K562 (cell line): Measurements from ENCODE around the gene TCF21.

Source experiments
- EHMT2 ChIP-seq: fragments of 450-650 bp; IDR thresholded peaks from 2 replicates; pipeline ENCODE4 v1.6.1; 2018; ENCODE audit warnings: antibody characterized with exemption
- KDM1A ChIP-seq, 2 experiments: fragments of 450-650 bp; IDR thresholded peaks; 2 replicates each; pipeline ENCODE4 v1.6.1; 2016; ENCODE audit warnings: mild to moderate bottlenecking in 2 of 2
- PHF20 ChIP-seq: fragments of 450-650 bp; IDR thresholded peaks from 2 replicates; pipeline ENCODE4 v1.6.1; 2018; ENCODE audit not compliant: partially characterized antibody
- ZNF561 ChIP-seq: fragments of 450-650 bp; formaldehyde crosslinking; conservative IDR thresholded peaks from 2 replicates; pipeline ENCODE4 v1.4.0; 2020; ENCODE audit warnings: mild to moderate bottlenecking, moderate library complexity
- ZNF707 ChIP-seq: fragments of 250-450 bp; sonication (Bioruptor Pico); conservative IDR thresholded peaks from 2 replicates; pipeline ENCODE4 v1.8.0; 2022; ENCODE audit warnings: inconsistent platforms, mild to moderate bottlenecking, moderate library complexity
- ZSCAN29 ChIP-seq: fragments of 450-650 bp; IDR thresholded peaks from 2 replicates; pipeline ENCODE4 v1.6.1; 2017
- TF ChIP-seq, protein P1 (sequence below), 2 experiments: fragments of 200-800 bp in 1 of 2; sonication (Bioruptor generic) in 1 of 2; sonication (generic) in 1 of 2; formaldehyde crosslinking in 1 of 2; IDR thresholded peaks in 1 of 2; conservative IDR thresholded peaks in 1 of 2; 2 replicates each; pipeline versions ENCODE4 v1.5.0 to v1.6.1; 2016 to 2020; ENCODE audit warnings: missing compliant biosample characterization in 1 of 2, missing genetic modification characterization in 1 of 2, missing genetic modification reagents in 1 of 2
- TF ChIP-seq, protein P2 (sequence below): sonication (generic); formaldehyde crosslinking; IDR thresholded peaks from 2 replicates; pipeline ENCODE4 v1.8.0; 2022; ENCODE audit warnings: mild to moderate bottlenecking, missing genetic modification reagents

DNA sequence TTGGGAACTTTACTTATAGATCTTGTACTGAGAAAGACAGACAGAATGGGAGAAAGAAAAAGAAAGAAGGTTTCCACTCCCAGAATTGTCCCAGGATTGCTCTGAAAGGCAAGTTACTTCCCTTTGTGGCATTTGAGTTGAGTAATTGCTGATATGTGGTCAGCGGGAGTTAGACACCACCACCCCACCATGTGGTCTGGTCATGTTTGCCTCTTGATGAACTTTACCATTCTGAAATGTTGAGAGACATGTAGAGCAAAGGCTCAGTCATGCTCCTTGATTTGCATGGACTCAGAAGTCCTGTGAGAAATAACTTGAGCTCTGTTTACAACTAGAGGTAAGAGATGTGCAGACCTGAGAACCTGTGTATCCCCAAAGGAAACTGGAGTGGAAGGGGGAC is 17.1 kb downstream of the TCF21 start:
- TF ChIP-seq ZNF707 (CRISPR knock-in tag) (no peak), ZNF561 (no peak), EHMT2 (no peak), ZSCAN29 (no peak), KDM1A (IDR thresholded peaks at IDR 0.05) (no peak), PHF20 (no peak)
- TF ChIP-seq, protein P1, sequence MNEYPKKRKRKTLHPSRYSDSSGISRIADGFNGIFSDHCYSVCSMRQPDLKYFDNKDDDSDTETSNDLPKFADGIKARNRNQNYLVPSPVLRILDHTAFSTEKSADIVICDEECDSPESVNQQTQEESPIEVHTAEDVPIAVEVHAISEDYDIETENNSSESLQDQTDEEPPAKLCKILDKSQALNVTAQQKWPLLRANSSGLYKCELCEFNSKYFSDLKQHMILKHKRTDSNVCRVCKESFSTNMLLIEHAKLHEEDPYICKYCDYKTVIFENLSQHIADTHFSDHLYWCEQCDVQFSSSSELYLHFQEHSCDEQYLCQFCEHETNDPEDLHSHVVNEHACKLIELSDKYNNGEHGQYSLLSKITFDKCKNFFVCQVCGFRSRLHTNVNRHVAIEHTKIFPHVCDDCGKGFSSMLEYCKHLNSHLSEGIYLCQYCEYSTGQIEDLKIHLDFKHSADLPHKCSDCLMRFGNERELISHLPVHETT (CRISPR knock-in tag; conservative IDR thresholded peaks at IDR 0.05 in 1 of 2, IDR thresholded peaks at IDR 0.05 in 1 of 2) = no peak
- TF ChIP-seq, protein P2, sequence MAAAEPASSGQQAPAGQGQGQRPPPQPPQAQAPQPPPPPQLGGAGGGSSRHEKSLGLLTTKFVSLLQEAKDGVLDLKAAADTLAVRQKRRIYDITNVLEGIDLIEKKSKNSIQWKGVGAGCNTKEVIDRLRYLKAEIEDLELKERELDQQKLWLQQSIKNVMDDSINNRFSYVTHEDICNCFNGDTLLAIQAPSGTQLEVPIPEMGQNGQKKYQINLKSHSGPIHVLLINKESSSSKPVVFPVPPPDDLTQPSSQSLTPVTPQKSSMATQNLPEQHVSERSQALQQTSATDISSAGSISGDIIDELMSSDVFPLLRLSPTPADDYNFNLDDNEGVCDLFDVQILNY (CRISPR knock-in tag) = no peak
